IMR-90 (cell line): ENCODE measurements around the gene PALLD. TPM values are rescaled to one million over a fixed set of nuclear protein-coding genes. Genes with fewer than 3 reads are reported as not detected.

ENCODE experiments used
- ATAC-seq: fragments of 200-7000 bp; cut with Tn5 transposase; 2 replicates; pipeline ENCODE4 v1.9.1; 2020; ENCODE audit warnings: low read depth, mild to moderate bottlenecking, moderate library complexity
- BruUV-seq: library from RNA; stranded (reverse); fragments of 400-500 nt; replicated peaks from 2 replicates; lab custom pipeline; 2021; lab: Mats Ljungman, UMichigan
- CTCF ChIA-PET: fragments of 300-600 bp; formaldehyde crosslinking; extraction: SDS; loops from one replicate; lab custom pipeline; 2021; ENCODE audit warnings: antibody characterized with exemption; lab: Yijun Ruan, JAX
- POLR2A ChIA-PET: fragments of 300-600 bp; sonication (Branson Sonifier 250); formaldehyde crosslinking; loops from one replicate; lab custom pipeline; 2022; ENCODE audit warnings: antibody characterized with exemption; ENCODE audit not compliant: unreplicated experiment; lab: Charles Lee
- DNase-seq: peaks from one replicate; pipeline ENCODE4 v3.0.0; 2013
- H2AFZ ChIP-seq: replicated peaks from 2 replicates; pipeline ENCODE3; 2013; ENCODE audit warnings: low read length, mild to moderate bottlenecking; ENCODE audit not compliant: poor library complexity
- H2AK5ac ChIP-seq: 2 replicates; pipeline ENCODE4 v1.6.1; 2013; ENCODE audit warnings: low read depth, low read length, inconsistent platforms
- H2AK9ac ChIP-seq: replicated peaks from 2 replicates; pipeline ENCODE3; 2013; ENCODE audit warnings: mild to moderate bottlenecking, low read depth, low read length, moderate library complexity; ENCODE audit not compliant: poor library complexity
- H2BK120ac ChIP-seq: 2 replicates; pipeline ENCODE4 v1.6.1; 2013; ENCODE audit warnings: low read depth, low read length, inconsistent platforms
- H2BK15ac ChIP-seq: 3 replicates; pipeline ENCODE4 v1.6.1; 2013; ENCODE audit warnings: low read depth, low read length, inconsistent platforms
- H2BK20ac ChIP-seq: 2 replicates; pipeline ENCODE4 v1.6.1; 2013; ENCODE audit warnings: low read depth, mild to moderate bottlenecking, inconsistent platforms, low read length, moderate library complexity
- H2BK5ac ChIP-seq: 2 replicates; pipeline ENCODE4 v1.6.1; 2013; ENCODE audit warnings: mild to moderate bottlenecking, low read depth, low read length, inconsistent platforms; ENCODE audit not compliant: poor library complexity, severe bottlenecking
- H3K14ac ChIP-seq: replicated peaks from 2 replicates; pipeline ENCODE4 v1.6.1; 2013; ENCODE audit warnings: low read depth, low read length, inconsistent platforms
- H3K18ac ChIP-seq: 2 replicates; pipeline ENCODE4 v1.6.1; 2013; ENCODE audit warnings: low read depth, low read length, control low read depth
- H3K23ac ChIP-seq: 2 replicates; pipeline ENCODE4 v1.6.1; 2013; ENCODE audit warnings: low read depth, low read length, inconsistent platforms
- H3K27ac ChIP-seq: 2 replicates; pipeline ENCODE4 v1.5.1; 2013; ENCODE audit warnings: mild to moderate bottlenecking, control low read depth, low read length; ENCODE audit not compliant: insufficient read depth
- H3K27me3 ChIP-seq: 2 replicates; pipeline ENCODE4 v1.6.1; 2013; ENCODE audit warnings: low read length; ENCODE audit not compliant: control insufficient read depth, insufficient read depth
- H3K36me3 ChIP-seq: 2 replicates; pipeline ENCODE4 v1.6.1; 2013; ENCODE audit warnings: low read length, mixed read lengths; ENCODE audit not compliant: control insufficient read depth, insufficient read depth
- H3K4ac ChIP-seq: 2 replicates; pipeline ENCODE4 v1.6.1; 2013; ENCODE audit warnings: low read depth, low read length, inconsistent platforms
- H3K4me1 ChIP-seq: 2 replicates; pipeline ENCODE4 v1.6.1; 2013; ENCODE audit warnings: low read length, mixed read lengths; ENCODE audit not compliant: control insufficient read depth, insufficient read depth
- H3K4me2 ChIP-seq: 2 replicates; pipeline ENCODE4 v1.6.1; 2013; ENCODE audit warnings: low read depth, mild to moderate bottlenecking, control low read depth, low read length, moderate library complexity
- H3K4me3 ChIP-seq: 2 replicates; pipeline ENCODE4 v1.5.1; 2013; ENCODE audit warnings: low read depth, mild to moderate bottlenecking, control low read depth, low read length, moderate library complexity; ENCODE audit not compliant: insufficient read depth
- H3K56ac ChIP-seq: 2 replicates; pipeline ENCODE4 v1.6.1; 2013; ENCODE audit warnings: low read length, inconsistent platforms; ENCODE audit not compliant: insufficient read depth; ENCODE audit errors: extremely low read depth
- H3K79me1 ChIP-seq, 2 experiments: 2 replicates each; pipeline ENCODE4 v1.6.1; 2013; ENCODE audit warnings: low read length in 2 of 2, inconsistent platforms in 1 of 2, low read depth in 1 of 2
- H3K9ac ChIP-seq: 2 replicates; pipeline ENCODE4 v1.6.1; 2013; ENCODE audit warnings: low read depth, low read length, control low read depth
- H3K9me1 ChIP-seq: 2 replicates; pipeline ENCODE4 v1.6.1; 2013; ENCODE audit warnings: low read length, inconsistent platforms; ENCODE audit not compliant: insufficient read depth
- H3K9me3 ChIP-seq: 2 replicates; pipeline ENCODE4 v1.6.1; 2013; ENCODE audit warnings: low read length; ENCODE audit not compliant: control insufficient read depth, insufficient read depth
- H4K20me1 ChIP-seq: 2 replicates; pipeline ENCODE4 v1.6.1; 2013; ENCODE audit warnings: low read length, inconsistent platforms; ENCODE audit not compliant: insufficient read depth
- H4K5ac ChIP-seq: 2 replicates; pipeline ENCODE4 v1.6.1; 2013; ENCODE audit warnings: mild to moderate bottlenecking, low read depth, low read length, control low read depth
- H4K8ac ChIP-seq, 2 experiments: 2 replicates each; pipeline ENCODE4 v1.6.1; 2013; ENCODE audit warnings: low read depth in 2 of 2, low read length in 2 of 2, control low read depth in 1 of 2, inconsistent platforms in 1 of 2
- H4K91ac ChIP-seq: 2 replicates; pipeline ENCODE4 v1.6.1; 2013; ENCODE audit warnings: low read depth, low read length, inconsistent platforms; ENCODE audit not compliant: insufficient read depth
- BHLHE40 ChIP-seq: fragments of 150-350 bp; IDR thresholded peaks from 2 replicates; pipeline ENCODE4 v1.6.1; 2016; ENCODE audit warnings: mild to moderate bottlenecking, low read depth, low read length
- CEBPB ChIP-seq: IDR thresholded peaks from 2 replicates; pipeline ENCODE4 v1.6.1; 2012; ENCODE audit warnings: low read depth, low read length, improper control_type of control experiment
- CHD1 ChIP-seq: IDR thresholded peaks from 2 replicates; pipeline ENCODE4 v1.6.1; 2012; ENCODE audit warnings: low read depth, low read length, improper control_type of control experiment
- FOS ChIP-seq: fragments of 150-350 bp; IDR thresholded peaks from 2 replicates; pipeline ENCODE4 v1.6.1; 2016; ENCODE audit warnings: low read depth, low read length
- MAFK ChIP-seq: IDR thresholded peaks from 2 replicates; pipeline ENCODE4 v1.6.1; 2012; ENCODE audit warnings: low read depth, low read length, improper control_type of control experiment
- MAZ ChIP-seq: IDR thresholded peaks from 2 replicates; pipeline ENCODE4 v1.6.1; 2012; ENCODE audit warnings: low read depth, mild to moderate bottlenecking, low read length, improper control_type of control experiment, moderate library complexity, borderline replicate concordance
- MXI1 ChIP-seq: IDR thresholded peaks from 2 replicates; pipeline ENCODE4 v1.6.1; 2012; ENCODE audit warnings: low read depth, mild to moderate bottlenecking, low read length, moderate library complexity, borderline replicate concordance
- NFE2L2 ChIP-seq: fragments of 150-350 bp; IDR thresholded peaks from 2 replicates; pipeline ENCODE4 v1.6.1; 2016; ENCODE audit warnings: low read depth, mild to moderate bottlenecking, low read length
- POLR2A ChIP-seq: IDR thresholded peaks from 2 replicates; pipeline ENCODE4 v1.6.1; 2012; ENCODE audit warnings: mild to moderate bottlenecking, low read depth, low read length
- RAD21 ChIP-seq: IDR thresholded peaks from 2 replicates; pipeline ENCODE4 v1.6.1; 2012; ENCODE audit warnings: low read length, improper control_type of control experiment
- RCOR1 ChIP-seq: IDR thresholded peaks from 2 replicates; pipeline ENCODE4 v1.6.1; 2012; ENCODE audit warnings: mild to moderate bottlenecking, low read length, improper control_type of control experiment; ENCODE audit not compliant: insufficient replicate concordance
- RFX5 ChIP-seq: IDR thresholded peaks from 2 replicates; pipeline ENCODE4 v1.8.0; 2012; ENCODE audit warnings: low read depth, mild to moderate bottlenecking, low read length, moderate library complexity
- SMC3 ChIP-seq: fragments of 150-350 bp; IDR thresholded peaks from 2 replicates; pipeline ENCODE4 v1.6.1; 2016; ENCODE audit warnings: low read depth, mild to moderate bottlenecking, antibody characterized with exemption, low read length, moderate library complexity
- WGBS, 2 experiments: methylation state at CpG; one replicate each; pipeline versions ENCODE4 v1.1.5 to v1.1.7; 2013; ENCODE audit warnings: missing lambda C conversion rate in 2 of 2; ENCODE audit not compliant: insufficient read length in 1 of 2; ENCODE audit errors: extremely low coverage in 2 of 2; 5-methylcytosine and 5-hydroxymethylcytosine counted together
- dilution Hi-C: fragments of 300-500 bp; cut with HindIII; formaldehyde crosslinking; loops from one replicate; pipeline ENCODE4 v1.14.3; 2018; ENCODE audit warnings: low sequenced_read_pairs; ENCODE audit not compliant: unreplicated experiment
- in situ Hi-C: fragments of 300-500 bp; cut with MboI; formaldehyde crosslinking; loops from 3 replicates; pipeline ENCODE4 v1.14.3; 2019; ENCODE audit warnings: low sequenced_read_pairs, inconsistent platforms, mixed read lengths
- intact Hi-C: fragments of 100-400 bp; cut with micrococcal nuclease; formaldehyde crosslinking; loops from 2 replicates; pipeline ENCODE4 v1.10.0; 2022
- polyA plus RNA-seq, 3 experiments: library from polyadenylated mRNA; depleted of rRNA; stranded (reverse); fragments of >200 nt; gene quantifications; 2 replicates each; pipeline ENCODE4 v1.2.3, GENCODE V29; 2012; ENCODE audit warnings: low replicate concordance in 1 of 3
- total RNA-seq: library from RNA; depleted of rRNA; stranded (reverse); fragments of >200 nt; gene quantifications from 2 replicates; pipeline ENCODE4 v1.2.3, GENCODE V29; 2012
- TF ChIP-seq, protein P1 (sequence below): fragments of 150-350 bp; IDR thresholded peaks from 2 replicates; pipeline ENCODE4 v1.6.1; 2017; ENCODE audit warnings: mild to moderate bottlenecking, antibody characterized with exemption, low read length, low read depth
- TF ChIP-seq, protein P2 (sequence below): fragments of 150-350 bp; IDR thresholded peaks from 2 replicates; pipeline ENCODE4 v1.6.1; 2016; ENCODE audit warnings: low read depth, mild to moderate bottlenecking, low read length, moderate library complexity, borderline replicate concordance
- TF ChIP-seq, protein P3 (sequence below): conservative IDR thresholded peaks from 2 replicates; pipeline ENCODE4 v1.5.1; 2012; ENCODE audit warnings: mild to moderate bottlenecking, low read depth, low read length, improper control_type of control experiment

Gene PALLD
- total and polyA plus RNA-seq, 2 of the 4 experiments (the other 2 are of a cell fraction): 91.0 to 91.9 TPM

GRCh38 chr4:168871632-168872031, 374.8 kb downstream of the PALLD start:
- Histone ChIP-seq H2AK5ac (peak overlapping the region; percentile 27; the same call in 1 of the 2 replicates), H2AFZ (no peak overlapping the region), H3K4me1 (peaks cover 32% of the 10 kb centered on the region), H3K36me3 (peaks cover 13% of the 10 kb centered on the region), H2AK9ac (no peak overlapping the region), H3K79me1 (peaks cover 53 to 74% of the 10 kb centered on the region in 2 experiments), H4K20me1 (peaks cover 24% of the 10 kb centered on the region), H2BK120ac (no peak overlapping the region), H2BK15ac (no peak overlapping the region), H3K9ac (no peak overlapping the region), H3K23ac (peak overlapping the region; percentile 20; the same call in 1 of the 2 replicates), H3K27me3 (no peaks in the 10 kb centered on the region), H3K9me3 (no peaks in the 10 kb centered on the region), H3K56ac (no peak overlapping the region), H3K4me3 (no peak overlapping the region), H3K4ac (no peak overlapping the region), H2BK5ac (peak overlapping the region; percentile 13), H4K5ac (0 out of 2 replicates have a peak overlapping the region, but pooled peaks have one; percentile 14), H2BK20ac (no peak overlapping the region), H4K8ac (no peak overlapping the region), H3K9me1 (peaks cover 34% of the 10 kb centered on the region), H4K91ac (no peak overlapping the region), H3K27ac (no peak overlapping the region), H3K4me2 (no peak overlapping the region), H3K18ac (no peak overlapping the region; the same call in 1 of the 2 replicates), H3K14ac (peak overlapping the region; percentile 23; the same call in 1 of the 2 replicates)
- no peak for TF ChIP-seq CHD1
- TF ChIP-seq, protein P1, sequence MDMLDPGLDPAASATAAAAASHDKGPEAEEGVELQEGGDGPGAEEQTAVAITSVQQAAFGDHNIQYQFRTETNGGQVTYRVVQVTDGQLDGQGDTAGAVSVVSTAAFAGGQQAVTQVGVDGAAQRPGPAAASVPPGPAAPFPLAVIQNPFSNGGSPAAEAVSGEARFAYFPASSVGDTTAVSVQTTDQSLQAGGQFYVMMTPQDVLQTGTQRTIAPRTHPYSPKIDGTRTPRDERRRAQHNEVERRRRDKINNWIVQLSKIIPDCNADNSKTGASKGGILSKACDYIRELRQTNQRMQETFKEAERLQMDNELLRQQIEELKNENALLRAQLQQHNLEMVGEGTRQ: no peak
- TF ChIP-seq MAZ: no peak
- TF ChIP-seq MXI1: no peak
- TF ChIP-seq CEBPB: no peak
- no peak for TF ChIP-seq NFE2L2
- no peak for TF ChIP-seq RFX5
- TF ChIP-seq FOS: no peak
- TF ChIP-seq SMC3: no peak
- no peak for TF ChIP-seq RAD21
- TF ChIP-seq, protein P2, sequence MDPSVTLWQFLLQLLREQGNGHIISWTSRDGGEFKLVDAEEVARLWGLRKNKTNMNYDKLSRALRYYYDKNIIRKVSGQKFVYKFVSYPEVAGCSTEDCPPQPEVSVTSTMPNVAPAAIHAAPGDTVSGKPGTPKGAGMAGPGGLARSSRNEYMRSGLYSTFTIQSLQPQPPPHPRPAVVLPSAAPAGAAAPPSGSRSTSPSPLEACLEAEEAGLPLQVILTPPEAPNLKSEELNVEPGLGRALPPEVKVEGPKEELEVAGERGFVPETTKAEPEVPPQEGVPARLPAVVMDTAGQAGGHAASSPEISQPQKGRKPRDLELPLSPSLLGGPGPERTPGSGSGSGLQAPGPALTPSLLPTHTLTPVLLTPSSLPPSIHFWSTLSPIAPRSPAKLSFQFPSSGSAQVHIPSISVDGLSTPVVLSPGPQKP: no peak
- TF ChIP-seq MAFK: no peak
- TF ChIP-seq POLR2A: no peak
- no peak for TF ChIP-seq RCOR1
- no peak for TF ChIP-seq BHLHE40
- TF ChIP-seq, protein P3, sequence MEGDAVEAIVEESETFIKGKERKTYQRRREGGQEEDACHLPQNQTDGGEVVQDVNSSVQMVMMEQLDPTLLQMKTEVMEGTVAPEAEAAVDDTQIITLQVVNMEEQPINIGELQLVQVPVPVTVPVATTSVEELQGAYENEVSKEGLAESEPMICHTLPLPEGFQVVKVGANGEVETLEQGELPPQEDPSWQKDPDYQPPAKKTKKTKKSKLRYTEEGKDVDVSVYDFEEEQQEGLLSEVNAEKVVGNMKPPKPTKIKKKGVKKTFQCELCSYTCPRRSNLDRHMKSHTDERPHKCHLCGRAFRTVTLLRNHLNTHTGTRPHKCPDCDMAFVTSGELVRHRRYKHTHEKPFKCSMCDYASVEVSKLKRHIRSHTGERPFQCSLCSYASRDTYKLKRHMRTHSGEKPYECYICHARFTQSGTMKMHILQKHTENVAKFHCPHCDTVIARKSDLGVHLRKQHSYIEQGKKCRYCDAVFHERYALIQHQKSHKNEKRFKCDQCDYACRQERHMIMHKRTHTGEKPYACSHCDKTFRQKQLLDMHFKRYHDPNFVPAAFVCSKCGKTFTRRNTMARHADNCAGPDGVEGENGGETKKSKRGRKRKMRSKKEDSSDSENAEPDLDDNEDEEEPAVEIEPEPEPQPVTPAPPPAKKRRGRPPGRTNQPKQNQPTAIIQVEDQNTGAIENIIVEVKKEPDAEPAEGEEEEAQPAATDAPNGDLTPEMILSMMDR: no peak
- no peak for DNase-seq
- no TSS peak for BruUV-seq
- ATAC-seq: no peak
- dilution Hi-C loops: no loop called here
- in situ Hi-C loops: no loop called here
- POLR2A ChIA-PET: no interaction called here
- 70% methylated on average over 2 of the region's 4 CpGs; no CpG with 5 or more reads in 1 of the 2 experiments for WGBS, 2 experiments
- CTCF ChIA-PET: no interaction called here
- intact Hi-C loops: no loop called here
